ENCODE results near the gene HS6ST2. TPM values are rescaled to one million over a fixed set of nuclear protein-coding genes. Genes with fewer than 3 reads are reported as not detected.
"Not testable (repeated sequence)": the region's sequence is repeated elsewhere in the genome, so short reads cannot be mapped to it uniquely, and the experiment has no call there.

Gene HS6ST2
- total RNA-seq, 5 donors from 2014 or later (not counting 1 experiment from before 2014, with no cell fraction given): not detected

GRCh38 chrX:132883358-132883915, 75.0 kb downstream of the HS6ST2 start:
- peaks cover 3 to 11% of the 10 kb centered on the region in 2 donors for H3K27me3 Mint-ChIP-seq
- Histone ChIP-seq H3K4me1 (ENCODE audit: control insufficient read depth in 1 of 2, extremely low read depth in 1 of 2, insufficient read depth in 2 of 2, low read length in 2 of 2) (no peaks in the 10 kb centered on the region), H3K27me3 (replicated peaks in 1 of 2; ENCODE audit: control insufficient read depth in 2 of 2, extremely low read depth in 1 of 2, insufficient read depth in 2 of 2, low read length in 1 of 2) (no peaks in the 10 kb centered on the region), H3K9me3 (no peaks in the 10 kb centered on the region), H3K27ac (ENCODE audit: low read length) (no peak overlapping the region), H3K4me3 (ENCODE audit: control insufficient read depth in 1 of 2, extremely low read depth in 1 of 2, low read length in 1 of 2) (no peak overlapping the region), H3K36me3 (ENCODE audit: control insufficient read depth in 2 of 2, extremely low read depth in 1 of 2, insufficient read depth in 1 of 2, low read length in 1 of 2) (no peaks in the 10 kb centered on the region)
- no peaks in the 10 kb centered on the region for H3K4me1 Mint-ChIP-seq
- WGBS (ENCODE audit: insufficient coverage): no CpG with 5 or more reads among the region's 5 CpGs
- no peaks in the 10 kb centered on the region for H3K36me3 Mint-ChIP-seq
- CTCF ChIA-PET: no interaction called here
- H3K9me3 Mint-ChIP-seq: no peaks in the 10 kb centered on the region
- H3K27ac Mint-ChIP-seq: no peak overlapping the region
- no peak for DNase-seq
- no peak overlapping the region for H3K4me3 Mint-ChIP-seq
- POLR2A ChIA-PET: no interaction called here
- no peak for ATAC-seq (replicated peaks in 1 of 4)

- H3K27me3 ChIP-seq (replicated peaks in 1 of 2; ENCODE audit: control insufficient read depth in 2 of 2, extremely low read depth in 1 of 2, insufficient read depth in 2 of 2, low read length in 1 of 2); H3K27ac Mint-ChIP-seq; ATAC-seq (replicated peaks in 1 of 4); H3K9me3 ChIP-seq; H3K4me3 ChIP-seq (ENCODE audit: control insufficient read depth in 1 of 2, extremely low read depth in 1 of 2, low read length in 1 of 2); POLR2A ChIA-PET; DNase-seq; H3K4me1 Mint-ChIP-seq; H3K9me3 Mint-ChIP-seq; H3K36me3 Mint-ChIP-seq; H3K4me3 Mint-ChIP-seq; CTCF ChIA-PET; H3K27ac ChIP-seq (ENCODE audit: low read length); H3K4me1 ChIP-seq (ENCODE audit: control insufficient read depth in 1 of 2, extremely low read depth in 1 of 2, insufficient read depth in 2 of 2, low read length in 2 of 2); H3K36me3 ChIP-seq (ENCODE audit: control insufficient read depth in 2 of 2, extremely low read depth in 1 of 2, insufficient read depth in 1 of 2, low read length in 1 of 2): not testable (repeated sequence)
- WGBS (ENCODE audit: insufficient coverage): no CpG with 5 or more reads among the region's 2 CpGs
- H3K27me3 Mint-ChIP-seq: peaks cover 3 to 26% of the 10 kb centered on the region in 2 donors
Observed at GRCh38 chrX:132880753-132881152, 77.7 kb downstream of the HS6ST2 start.

GRCh38 chrX:132877954-132878536, 80.4 kb downstream of the HS6ST2 start:
- H3K9me3 ChIP-seq: no peaks in the 10 kb centered on the region
- Mint-ChIP-seq H3K4me1 (no peaks in the 10 kb centered on the region), H3K4me3 (no peak overlapping the region), H3K9me3 (no peaks in the 10 kb centered on the region), H3K27me3 (peaks cover 3 to 38% of the 10 kb centered on the region in 2 donors), H3K27ac (no peak overlapping the region), H3K36me3 (no peaks in the 10 kb centered on the region)
- no peak for ATAC-seq (replicated peaks in 1 of 4)
- no peak overlapping the region for H3K27ac ChIP-seq (ENCODE audit: low read length)
- no peaks in the 10 kb centered on the region for H3K27me3 ChIP-seq (replicated peaks in 1 of 2; ENCODE audit: control insufficient read depth in 2 of 2, extremely low read depth in 1 of 2, insufficient read depth in 2 of 2, low read length in 1 of 2)
- CTCF ChIA-PET: no interaction called here
- no peak overlapping the region for H3K4me3 ChIP-seq (ENCODE audit: control insufficient read depth in 1 of 2, extremely low read depth in 1 of 2, low read length in 1 of 2)
- no peaks in the 10 kb centered on the region for H3K36me3 ChIP-seq (ENCODE audit: control insufficient read depth in 2 of 2, extremely low read depth in 1 of 2, insufficient read depth in 1 of 2, low read length in 1 of 2)
- POLR2A ChIA-PET: no interaction called here
- H3K4me1 ChIP-seq (ENCODE audit: control insufficient read depth in 1 of 2, extremely low read depth in 1 of 2, insufficient read depth in 2 of 2, low read length in 2 of 2): no peaks in the 10 kb centered on the region
- WGBS (ENCODE audit: insufficient coverage): no CpG with 5 or more reads among the region's 5 CpGs
- DNase-seq: no peak

GRCh38 chrX:132876523-132877338, 81.7 kb downstream of the HS6ST2 start:
- no peaks in the 10 kb centered on the region for H3K4me1 Mint-ChIP-seq
- WGBS (ENCODE audit: insufficient coverage): no CpG with 5 or more reads among the region's 2 CpGs
- H3K4me3 Mint-ChIP-seq: no peak overlapping the region
- no peaks in the 10 kb centered on the region for H3K4me1 ChIP-seq (ENCODE audit: control insufficient read depth in 1 of 2, extremely low read depth in 1 of 2, insufficient read depth in 2 of 2, low read length in 2 of 2)
- DNase-seq: no peak
- H3K36me3 ChIP-seq (ENCODE audit: control insufficient read depth in 2 of 2, extremely low read depth in 1 of 2, insufficient read depth in 1 of 2, low read length in 1 of 2): no peaks in the 10 kb centered on the region
- no peaks in the 10 kb centered on the region for H3K36me3 Mint-ChIP-seq
- CTCF ChIA-PET: no interaction called here
- no peaks in the 10 kb centered on the region for H3K27me3 ChIP-seq (replicated peaks in 1 of 2; ENCODE audit: control insufficient read depth in 2 of 2, extremely low read depth in 1 of 2, insufficient read depth in 2 of 2, low read length in 1 of 2)
- POLR2A ChIA-PET: no interaction called here
- no peak overlapping the region for H3K27ac Mint-ChIP-seq
- no peaks in the 10 kb centered on the region for H3K9me3 Mint-ChIP-seq
- no peak for ATAC-seq (replicated peaks in 1 of 4)
- no peaks in the 10 kb centered on the region for H3K9me3 ChIP-seq
- no peak overlapping the region for H3K4me3 ChIP-seq (ENCODE audit: control insufficient read depth in 1 of 2, extremely low read depth in 1 of 2, low read length in 1 of 2)
- no peak overlapping the region for H3K27ac ChIP-seq (ENCODE audit: low read length)
- peaks cover 3 to 40% of the 10 kb centered on the region in 2 donors for H3K27me3 Mint-ChIP-seq

- H3K9me3 Mint-ChIP-seq: no peaks in the 10 kb centered on the region
- ATAC-seq (replicated peaks in 1 of 4) (no peak), DNase-seq (no peak)
- CTCF ChIA-PET: no interaction called here
- Histone ChIP-seq H3K4me3 (ENCODE audit: control insufficient read depth in 1 of 2, extremely low read depth in 1 of 2, low read length in 1 of 2) (no peak overlapping the region), H3K27me3 (replicated peaks in 1 of 2; ENCODE audit: control insufficient read depth in 2 of 2, extremely low read depth in 1 of 2, insufficient read depth in 2 of 2, low read length in 1 of 2) (no peaks in the 10 kb centered on the region), H3K36me3 (ENCODE audit: control insufficient read depth in 2 of 2, extremely low read depth in 1 of 2, insufficient read depth in 1 of 2, low read length in 1 of 2) (no peaks in the 10 kb centered on the region), H3K4me1 (ENCODE audit: control insufficient read depth in 1 of 2, extremely low read depth in 1 of 2, insufficient read depth in 2 of 2, low read length in 2 of 2) (no peaks in the 10 kb centered on the region), H3K27ac (ENCODE audit: low read length) (no peak overlapping the region), H3K9me3 (no peaks in the 10 kb centered on the region)
- peaks cover 3 to 40% of the 10 kb centered on the region in 2 donors for H3K27me3 Mint-ChIP-seq
- H3K4me3 Mint-ChIP-seq: no peak overlapping the region
- H3K36me3 Mint-ChIP-seq: no peaks in the 10 kb centered on the region
- no peaks in the 10 kb centered on the region for H3K4me1 Mint-ChIP-seq
- no CpG with 5 or more reads among the region's 3 CpGs for WGBS (ENCODE audit: insufficient coverage)
- POLR2A ChIA-PET: no interaction called here
- no peak overlapping the region for H3K27ac Mint-ChIP-seq
Observed at GRCh38 chrX:132875650-132876522, 82.5 kb downstream of the HS6ST2 start.

- Mint-ChIP-seq H3K9me3 (peaks cover 0 to 2% (median 0%) of the 10 kb centered on the region in 3 donors), H3K4me3 (no peak overlapping the region), H3K4me1 (peaks cover 0 to 16% (median 15%) of the 10 kb centered on the region in 3 donors), H3K27me3 (peaks cover 0 to 20% of the 10 kb centered on the region in 2 donors), H3K36me3 (no peaks in the 10 kb centered on the region), H3K27ac (no peak overlapping the region)
- peaks cover 0 to 2% of the 10 kb centered on the region in 2 experiments for H3K4me1 ChIP-seq (ENCODE audit: control insufficient read depth in 1 of 2, extremely low read depth in 1 of 2, insufficient read depth in 2 of 2, low read length in 2 of 2)
- no peaks in the 10 kb centered on the region for H3K36me3 ChIP-seq (ENCODE audit: control insufficient read depth in 2 of 2, extremely low read depth in 1 of 2, insufficient read depth in 1 of 2, low read length in 1 of 2)
- no peaks in the 10 kb centered on the region for H3K27me3 ChIP-seq (replicated peaks in 1 of 2; ENCODE audit: control insufficient read depth in 2 of 2, extremely low read depth in 1 of 2, insufficient read depth in 2 of 2, low read length in 1 of 2)
- ATAC-seq (replicated peaks in 1 of 4): no peak
- DNase-seq: no peak
- ChIA-PET POLR2A (no interaction called here), CTCF (interaction anchor here in 1 of 2 donors (1.2 kb wide), 1 partner anchor 12 kb away, joined by 3 read pairs; no protein-coding TSS in a partner anchor)
- H3K4me3 ChIP-seq (ENCODE audit: control insufficient read depth in 1 of 2, extremely low read depth in 1 of 2, low read length in 1 of 2): no peak overlapping the region
- H3K9me3 ChIP-seq: no peaks in the 10 kb centered on the region
- no CpG with 5 or more reads among the region's 3 CpGs for WGBS (ENCODE audit: insufficient coverage)
- H3K27ac ChIP-seq (ENCODE audit: low read length): no peak overlapping the region
Observed at GRCh38 chrX:132862562-132862961, 95.9 kb downstream of the HS6ST2 start.
